NCI-H1417 treated with DMSO at 0.1 percent for 48 hours (cell line): ENCODE results near the gene NAA10.

Experiments
- DNase-seq: peaks from one replicate; lab custom pipeline; 2025; lab: John Stamatoyannopoulos, UW

The NAA10 gene

DNA sequence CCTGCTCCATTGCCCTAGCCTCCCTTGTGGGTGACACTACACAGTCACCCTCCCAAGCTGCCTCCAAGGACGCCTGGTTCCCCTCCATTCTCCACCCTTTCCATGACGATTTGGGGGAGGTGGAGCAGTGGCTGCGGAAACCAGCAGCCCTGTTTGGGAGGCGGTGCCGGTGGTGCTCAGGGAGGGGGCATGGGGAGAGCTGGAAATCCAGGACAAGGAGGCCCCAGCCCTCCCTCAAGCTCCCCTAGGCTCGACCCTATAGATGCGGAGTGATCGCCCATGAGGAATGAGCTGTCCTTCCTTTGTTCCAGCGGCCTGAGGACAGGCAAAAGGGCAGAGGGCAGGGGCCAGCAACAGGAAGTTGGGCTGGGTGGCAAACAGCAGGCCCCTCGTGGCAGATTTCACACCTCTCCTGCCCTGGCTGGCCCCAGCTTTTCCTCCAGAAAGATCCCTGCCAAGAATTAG, 13.2 kb upstream of the NAA10 start:
- no peak for DNase-seq

DNA sequence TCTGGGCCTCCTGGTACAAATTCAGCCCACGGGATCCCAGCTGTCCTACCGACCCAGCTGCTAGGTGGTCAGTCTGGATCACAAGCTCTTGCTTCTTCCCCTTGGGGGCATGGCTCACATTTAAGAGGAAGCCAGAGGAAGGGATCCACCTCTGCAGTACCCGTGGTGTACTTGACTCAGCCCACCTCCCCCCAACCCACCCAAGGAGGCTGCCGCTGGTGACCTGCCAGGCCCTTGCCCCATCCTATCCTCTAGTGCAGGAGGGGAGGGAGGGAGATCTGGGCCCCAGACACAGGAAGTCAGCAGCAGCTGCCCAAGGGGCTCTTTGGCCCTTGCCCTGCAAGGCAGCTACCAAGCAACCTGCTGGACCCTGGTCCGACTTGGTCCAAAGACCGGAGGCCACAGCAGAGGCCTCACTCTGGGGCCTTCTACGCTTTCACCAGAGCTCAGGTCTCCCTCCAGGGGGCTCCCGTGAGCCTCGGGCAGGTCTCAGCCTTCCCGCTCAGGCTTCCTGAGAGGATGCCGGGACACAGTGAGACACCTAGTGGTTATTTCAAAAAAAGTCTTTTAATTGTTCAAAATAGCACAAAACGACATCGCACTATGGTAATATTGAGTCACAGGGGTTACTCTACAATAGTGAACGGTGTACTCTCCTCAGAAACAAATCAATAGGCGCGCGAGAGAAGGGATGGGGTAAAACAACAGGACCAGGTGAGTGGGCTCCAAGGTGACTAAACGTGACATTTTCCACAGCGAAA, 12.4 kb upstream of the NAA10 start:
- peak; percentile 20 for DNase-seq

DNA sequence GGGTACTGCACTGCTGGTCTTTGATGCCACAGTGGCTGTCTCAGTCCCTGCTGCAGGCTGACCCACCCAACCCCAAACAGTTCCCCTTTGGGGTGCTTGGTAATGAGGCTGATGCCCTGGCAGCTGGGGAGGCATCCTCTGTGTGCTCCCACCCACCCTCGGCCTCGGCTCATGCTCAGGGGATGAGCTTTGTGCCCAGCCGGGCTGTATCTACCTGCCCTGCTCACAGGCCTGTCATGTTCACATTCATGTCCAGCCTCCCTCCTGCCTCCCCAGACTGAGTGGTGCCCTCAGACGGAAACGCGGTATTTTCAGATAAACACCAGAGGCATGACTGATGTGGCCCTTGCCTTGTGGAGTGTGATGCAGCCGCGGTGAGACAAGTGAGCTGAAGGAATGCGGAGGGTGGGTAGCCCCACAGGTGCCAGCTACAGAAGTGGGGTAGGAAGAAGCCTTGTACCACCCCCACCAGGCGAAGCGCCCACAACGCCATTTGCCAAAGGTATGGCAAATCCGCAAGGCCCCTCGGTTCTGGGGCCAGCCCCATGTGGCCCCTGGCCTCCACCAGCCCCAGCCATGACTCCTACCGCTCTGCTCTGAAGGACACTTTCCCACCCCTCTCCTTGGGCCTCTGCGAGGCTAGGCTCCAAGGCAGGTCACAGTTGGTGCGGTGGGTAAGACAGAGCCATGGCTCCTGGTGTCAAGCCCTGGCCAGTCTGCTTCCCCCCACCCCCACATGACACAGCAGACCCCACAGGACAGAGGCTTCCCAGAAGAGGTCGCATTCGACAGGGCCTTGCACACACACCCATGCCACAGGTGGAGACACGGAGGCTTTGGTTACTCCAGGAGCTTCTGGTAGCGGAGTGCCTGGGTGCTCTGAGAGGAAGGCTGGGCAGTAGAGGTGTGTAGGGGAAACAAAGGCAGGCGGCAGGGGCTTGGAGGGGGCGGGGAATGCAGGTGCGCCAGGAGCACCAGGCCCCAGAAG, 11.4 kb upstream of the NAA10 start:
- DNase-seq, result no peak

DNA sequence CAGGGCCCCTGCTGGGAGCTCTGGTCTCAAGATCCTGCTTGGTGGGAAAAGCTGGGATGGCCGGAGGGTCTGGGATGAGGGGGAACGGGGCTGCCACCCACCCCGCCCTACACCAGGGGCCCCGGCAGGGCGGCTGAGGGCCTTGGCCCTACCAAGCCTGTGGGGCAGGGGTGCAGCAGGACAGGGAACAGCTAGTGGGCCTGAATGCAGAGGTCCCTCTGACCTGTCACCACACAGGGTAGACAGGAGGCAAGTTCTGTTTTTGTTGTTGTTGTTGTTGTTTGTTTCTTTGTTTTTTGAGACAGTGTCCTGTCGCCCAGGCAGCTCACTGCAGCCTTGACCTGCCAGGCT, 9.9 kb upstream of the NAA10 start:
- no peak for DNase-seq

DNA sequence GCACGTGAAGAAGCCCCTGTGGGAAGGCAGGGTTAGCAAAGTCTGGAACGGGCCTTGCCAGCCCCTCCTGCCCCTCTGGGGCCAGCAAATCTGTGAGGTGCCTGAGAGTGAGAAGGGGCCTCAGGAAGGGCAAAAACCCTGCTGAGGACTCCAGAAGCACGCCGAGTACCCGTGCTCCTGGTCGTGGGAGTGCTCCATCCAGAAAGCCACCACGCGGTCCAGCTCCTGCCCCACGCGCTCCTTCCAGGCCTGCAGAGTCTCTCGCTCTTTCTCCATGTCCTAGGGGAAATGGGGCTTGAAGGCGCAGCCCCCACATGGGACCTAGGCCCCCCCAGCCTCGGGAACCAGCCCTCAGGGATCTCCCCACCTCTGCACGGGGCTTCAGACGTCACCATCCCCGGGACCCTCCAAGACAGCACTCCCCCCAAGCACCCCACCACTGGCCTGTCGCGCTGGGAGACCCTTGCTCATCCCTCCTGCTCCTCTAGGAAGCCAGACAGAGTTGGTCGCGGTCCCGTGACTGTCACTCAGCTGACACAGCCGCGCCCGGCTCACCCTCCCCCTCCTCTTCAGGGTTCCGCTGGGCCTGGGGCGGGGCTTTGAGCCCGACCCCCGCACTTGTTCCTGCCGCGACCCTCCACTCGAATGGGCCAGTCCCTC, 9.4 kb upstream of the NAA10 start, which contains the start of gene RENBP:
TSS of gene RENBP (minus strand) at position 504 of the 660 bp plus-strand sequence. CDS start at position 471, 33 bp downstream.
- DNase-seq, result no peak

DNA sequence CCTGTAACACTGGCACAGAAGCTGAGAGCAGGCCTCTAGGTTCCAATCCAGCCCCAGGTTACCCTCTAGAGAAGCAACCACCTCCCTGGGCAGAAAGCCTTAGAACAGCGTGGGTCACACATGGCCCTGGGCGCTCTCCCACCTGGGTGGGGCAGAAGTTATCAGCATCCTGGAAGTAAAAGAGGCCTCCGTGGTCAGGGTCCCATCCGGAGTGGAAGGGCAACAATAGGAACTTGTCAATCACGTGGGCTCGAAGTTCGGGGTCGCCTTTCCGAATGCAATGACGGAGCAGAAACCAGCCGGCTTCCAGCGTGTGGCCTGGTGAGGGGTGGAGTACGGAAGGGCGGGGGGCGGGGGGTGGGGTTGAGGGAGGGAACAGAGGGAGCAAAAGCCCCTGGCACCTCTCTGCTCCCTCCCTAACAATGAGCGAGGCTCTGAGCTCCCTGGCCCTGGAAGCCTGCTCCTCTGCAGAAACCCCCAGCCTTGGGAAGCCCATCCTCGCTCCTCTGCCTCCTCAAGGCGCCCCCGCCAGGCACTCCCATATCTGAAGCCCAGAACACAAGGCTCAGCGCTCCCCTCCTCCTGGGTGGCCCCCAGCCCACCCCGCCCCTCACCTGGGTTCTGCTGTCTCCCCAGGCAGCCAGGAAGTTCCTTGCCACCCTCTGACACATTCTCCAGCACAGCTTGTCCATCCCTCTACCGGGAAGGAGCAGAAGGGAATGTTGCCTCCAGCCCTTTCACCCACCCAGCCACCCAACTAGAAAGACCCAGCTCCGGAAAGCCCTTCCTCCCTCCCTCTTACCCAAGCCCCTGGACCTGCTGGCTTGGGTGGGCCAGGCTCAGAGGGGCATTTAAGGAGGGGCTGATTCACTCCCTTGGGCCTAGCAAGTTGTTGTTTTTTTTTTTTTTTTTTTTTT, 6.8 kb upstream of the NAA10 start:
- no peak for DNase-seq

DNA sequence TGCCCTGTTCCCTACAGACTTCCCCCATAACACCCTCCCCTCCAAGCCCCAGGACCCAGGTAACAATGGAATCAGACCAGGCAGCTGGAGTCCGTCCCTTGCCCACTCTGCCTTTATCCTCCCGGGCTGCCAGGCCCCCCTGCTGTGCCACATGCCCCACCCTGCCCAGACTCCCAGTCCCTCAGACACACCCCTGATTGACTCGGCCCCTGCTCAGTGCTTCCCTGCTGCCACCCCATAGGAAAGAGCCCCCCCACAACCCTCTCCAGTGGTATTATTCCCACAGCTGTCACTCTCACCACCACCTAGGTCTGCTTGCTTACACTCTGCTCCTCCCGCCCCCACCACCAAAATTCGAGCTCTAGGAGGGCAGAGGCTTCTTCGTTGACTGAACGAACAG, 4.7 kb upstream of the NAA10 start:
- no peak for DNase-seq

DNA sequence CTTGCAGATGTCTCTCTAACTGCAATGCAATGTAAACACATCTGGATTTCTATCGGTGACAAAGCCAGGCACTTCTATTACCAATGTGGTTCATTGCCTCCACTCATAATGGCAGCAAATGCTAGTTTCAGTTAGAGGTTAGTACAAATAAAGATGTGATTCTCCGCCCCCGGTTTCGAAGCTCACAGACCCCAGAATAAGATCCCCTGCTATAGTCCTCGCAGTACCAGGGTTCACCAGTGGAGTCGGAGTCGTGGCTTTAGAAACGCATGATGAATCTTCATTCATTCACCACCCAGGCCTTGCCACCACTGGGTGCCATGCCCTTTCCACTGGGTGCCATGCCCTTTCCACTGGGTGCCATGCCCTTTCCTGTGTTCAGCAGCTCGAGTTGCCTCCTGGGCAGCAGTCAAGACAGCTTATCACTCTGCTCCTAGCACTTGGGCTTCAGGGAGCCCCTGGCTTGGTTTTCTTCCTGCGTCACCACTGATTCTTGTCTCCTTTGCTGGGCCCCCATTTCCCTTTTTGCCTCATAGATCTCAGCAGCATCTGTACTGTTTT, 3.5 kb upstream of the NAA10 start:
- DNase-seq, result no peak

DNA sequence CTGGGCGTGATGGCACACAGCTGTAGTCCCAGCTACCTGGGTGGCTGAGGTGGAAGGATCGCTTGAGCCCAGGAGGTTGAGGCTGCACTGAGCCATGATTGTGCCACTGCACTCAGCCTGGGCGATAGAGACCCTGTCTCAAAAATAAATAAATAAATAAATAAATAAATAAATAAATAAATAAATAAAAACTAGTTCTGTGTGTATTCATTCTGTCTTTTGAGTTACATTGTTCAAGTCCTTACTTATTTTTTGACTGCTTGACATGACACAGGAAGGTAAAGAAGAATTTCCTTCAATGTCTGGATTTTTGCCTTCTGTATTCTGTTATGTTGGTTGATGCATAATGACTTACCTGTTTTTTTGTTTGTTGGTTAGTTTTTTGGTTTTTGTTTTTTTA, 2.2 kb upstream of the NAA10 start:
- DNase-seq, result no peak

DNA sequence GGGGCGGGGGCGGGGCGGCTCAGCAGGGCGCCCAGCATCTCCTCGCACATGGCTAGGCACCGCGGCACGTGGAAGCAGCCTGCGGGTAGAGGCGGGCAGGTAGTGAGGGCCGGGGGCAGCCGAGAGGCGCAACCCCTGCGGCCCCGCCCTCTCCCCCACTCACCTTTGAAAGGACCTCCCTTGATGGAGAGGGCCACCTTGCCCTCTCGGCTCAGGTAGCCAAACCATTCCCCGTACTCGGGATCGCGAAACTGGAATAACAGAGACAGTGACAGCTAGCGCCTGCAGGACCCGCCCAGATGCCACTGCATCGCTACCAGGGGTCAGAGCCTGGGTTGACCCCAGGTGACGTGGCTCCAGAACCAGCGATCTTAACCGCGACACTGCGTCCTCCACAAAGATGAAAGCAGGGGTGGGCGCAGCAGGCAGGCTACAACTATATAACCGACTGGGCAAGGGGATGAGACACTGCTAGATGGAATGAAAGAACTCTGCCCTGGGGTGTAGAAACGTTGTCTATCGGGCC, 552 bp upstream of the NAA10 start:
- no peak for DNase-seq

DNA sequence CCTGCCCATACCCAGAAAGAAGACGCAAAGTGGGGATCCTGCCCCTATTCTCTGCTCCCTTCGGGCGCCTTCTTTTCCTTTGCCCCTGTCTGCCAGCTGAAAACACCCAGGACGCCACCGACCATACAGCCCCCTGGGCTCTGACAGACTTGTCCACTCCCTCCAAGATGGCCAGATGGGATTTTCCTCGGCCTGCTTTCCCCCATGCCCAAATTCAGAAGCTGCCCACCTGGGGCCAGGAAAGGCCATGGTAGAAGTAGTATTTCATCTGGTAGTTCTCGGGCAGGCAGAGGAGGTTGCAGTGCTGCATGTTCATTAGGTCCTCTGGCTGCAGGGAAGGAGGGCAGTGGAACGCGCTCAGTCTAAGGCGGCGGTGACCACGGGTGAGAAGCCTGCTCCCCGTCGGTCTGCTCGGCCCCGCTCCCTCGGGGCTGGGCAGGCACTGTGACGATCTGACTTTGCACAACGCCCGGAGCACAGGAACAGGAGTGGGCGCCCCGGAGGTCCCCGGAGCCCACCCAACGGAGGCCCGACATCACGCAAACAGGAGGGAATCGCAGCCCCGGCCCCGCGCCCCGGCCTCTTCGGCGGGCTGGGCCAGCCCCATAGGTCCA, 582 bp downstream of the NAA10 start:
- DNase-seq, result no peak

DNA sequence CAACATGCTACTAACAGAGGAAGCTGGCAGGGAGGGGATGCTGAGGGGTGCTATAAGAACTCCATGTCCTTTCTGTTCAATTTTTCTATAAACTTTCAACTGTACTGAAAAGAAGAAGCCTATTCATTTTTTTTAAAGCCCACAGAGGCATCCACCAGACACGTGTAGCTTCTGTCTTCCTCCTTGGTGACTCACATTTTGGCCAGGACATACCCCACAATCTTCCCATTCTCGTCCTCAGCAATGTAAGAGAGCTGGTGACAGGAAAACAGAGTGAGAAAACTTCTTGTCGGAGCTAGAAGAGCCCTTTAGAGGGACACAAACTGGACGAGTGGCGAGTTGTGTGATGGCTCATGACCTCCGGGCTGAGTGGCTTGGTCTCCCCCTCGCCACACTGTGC, 1.1 kb downstream of the NAA10 start:
- no peak for DNase-seq

DNA sequence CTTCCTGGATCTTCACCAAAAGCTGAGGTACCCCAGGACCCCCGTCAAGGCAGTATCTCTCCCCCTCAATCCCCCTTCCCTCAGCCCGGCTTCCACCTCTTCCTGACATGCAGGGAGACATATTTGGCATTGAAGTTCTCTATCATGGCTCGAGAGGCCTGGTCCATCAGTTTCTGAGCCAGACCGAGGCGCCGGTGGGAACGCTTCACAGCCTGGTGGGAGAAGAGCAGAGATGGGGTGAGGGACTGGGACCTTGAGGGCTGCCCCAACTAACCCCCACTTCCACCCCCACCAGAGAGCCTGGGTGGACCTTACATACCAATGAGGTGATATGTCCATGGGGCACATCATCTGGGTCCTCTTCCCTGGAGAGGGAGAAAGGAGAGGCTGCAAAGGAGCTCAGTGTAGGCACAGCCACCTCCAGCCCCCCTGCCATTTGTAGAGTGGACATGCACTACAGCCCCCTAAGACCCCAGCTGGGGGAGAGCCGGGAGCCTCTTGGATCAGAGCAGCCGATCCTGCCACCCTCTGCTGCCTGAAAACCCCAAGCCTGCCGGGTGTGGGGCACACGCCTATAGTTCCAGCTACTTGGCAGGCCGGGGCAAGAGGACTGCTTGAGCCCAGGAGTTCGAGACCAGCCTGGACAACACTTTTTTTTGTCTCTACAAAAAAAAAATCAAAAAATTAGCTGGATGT, 2.5 kb downstream of the NAA10 start:
- DNase-seq, result no peak

DNA sequence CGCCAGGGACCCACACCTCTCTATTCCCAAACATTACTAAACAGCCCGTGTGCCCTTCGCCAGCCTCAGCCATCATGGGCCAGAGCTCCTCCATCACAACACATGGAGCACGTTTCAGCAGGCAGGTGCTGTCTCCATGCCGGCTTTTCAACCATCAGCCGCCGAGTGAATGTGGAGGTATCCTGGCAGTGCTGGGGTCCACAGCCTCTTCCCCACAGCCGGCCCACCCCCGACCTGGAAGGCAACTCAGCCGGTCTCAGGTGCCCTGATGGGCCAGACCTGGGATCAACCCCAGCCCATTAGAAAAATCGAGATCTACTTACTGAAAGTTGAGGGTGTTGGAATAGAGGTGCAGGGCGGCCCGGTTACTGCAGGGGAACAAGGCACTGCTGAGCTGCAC, 3.1 kb downstream of the NAA10 start:
- no peak for DNase-seq

DNA sequence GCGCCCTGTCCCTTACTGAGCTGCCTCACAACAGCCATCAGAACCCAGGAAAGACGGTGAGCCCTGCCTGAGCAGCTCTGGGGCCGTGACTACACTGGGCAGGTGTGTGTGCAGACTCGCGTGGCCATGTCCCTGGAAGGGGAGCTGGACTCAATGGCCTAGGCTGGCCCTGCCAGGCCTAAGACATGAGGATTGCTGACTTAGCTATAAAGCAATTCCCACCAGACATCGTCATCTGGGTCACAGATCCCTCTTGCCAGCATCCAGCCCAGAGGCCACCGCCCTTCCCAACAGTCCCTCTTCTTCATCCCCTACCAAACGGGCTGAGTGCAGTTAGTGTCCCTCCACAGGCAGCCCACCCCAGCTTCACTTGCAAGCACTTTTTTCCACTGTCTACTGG, 3.7 kb downstream of the NAA10 start:
- no peak for DNase-seq

DNA sequence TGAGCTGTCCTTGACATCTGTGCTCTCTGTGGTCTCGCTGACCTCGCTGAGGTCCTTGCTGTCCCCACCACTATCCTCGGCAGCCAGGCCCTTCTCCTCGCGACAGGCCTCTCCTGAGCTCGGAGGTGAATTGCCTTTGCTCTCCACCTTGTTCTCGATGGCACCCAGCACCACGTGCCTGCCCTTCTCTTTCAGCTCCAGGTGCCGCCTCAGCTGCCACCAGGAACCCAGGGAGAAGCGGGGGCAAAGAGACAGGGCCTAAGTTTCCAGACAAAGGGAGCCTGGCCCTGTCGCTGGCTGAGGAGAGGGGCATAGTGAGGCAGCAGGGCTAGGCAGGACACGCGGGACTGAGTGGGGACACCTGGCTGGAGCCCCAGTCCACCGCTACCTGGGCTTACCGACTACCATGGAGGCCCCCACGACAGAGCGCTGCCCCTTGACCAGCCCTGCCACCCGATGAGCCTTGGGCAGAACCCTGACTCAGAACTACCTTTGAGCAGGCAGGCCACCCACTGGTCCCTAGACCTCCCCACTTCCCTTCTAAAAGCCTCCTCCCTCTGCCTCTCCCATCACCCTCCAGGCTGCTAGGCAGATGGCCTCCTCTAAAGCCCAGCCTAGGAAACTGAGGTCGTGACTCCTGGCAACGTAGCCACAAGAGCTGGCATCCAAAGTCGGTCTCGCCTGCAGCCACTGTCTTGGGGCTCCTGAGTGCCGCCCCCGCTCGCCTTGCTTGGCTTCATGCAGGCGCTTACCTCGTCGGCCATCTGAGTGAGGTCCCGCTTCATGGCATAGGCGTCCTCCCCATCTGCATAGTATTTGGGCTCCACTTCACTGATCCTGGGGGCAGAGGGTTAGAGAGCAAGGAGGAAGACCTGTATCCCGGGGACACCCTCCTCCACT, 4.6 kb downstream of the NAA10 start:
- no peak for DNase-seq

DNA sequence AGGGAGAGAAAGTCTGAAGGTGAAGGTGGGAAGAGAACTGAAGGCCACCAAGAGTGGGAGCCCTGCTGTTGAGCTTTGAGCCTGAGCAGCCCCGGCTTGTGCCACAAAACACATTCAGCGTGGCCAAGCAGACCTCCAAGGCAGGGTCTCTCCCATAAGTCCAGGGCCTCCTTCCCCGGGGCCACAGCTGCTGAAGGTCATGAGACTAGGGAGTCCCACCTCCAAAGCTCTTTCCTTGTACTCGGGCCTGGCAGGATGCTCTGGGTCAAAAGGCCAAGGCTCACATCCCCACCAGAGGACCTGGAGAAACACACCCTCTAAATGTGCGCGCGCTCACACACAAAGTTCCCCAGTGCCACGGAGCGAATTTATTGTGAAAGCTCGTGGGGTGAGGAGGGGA, 5.3 kb downstream of the NAA10 start:
- DNase-seq, result no peak

DNA sequence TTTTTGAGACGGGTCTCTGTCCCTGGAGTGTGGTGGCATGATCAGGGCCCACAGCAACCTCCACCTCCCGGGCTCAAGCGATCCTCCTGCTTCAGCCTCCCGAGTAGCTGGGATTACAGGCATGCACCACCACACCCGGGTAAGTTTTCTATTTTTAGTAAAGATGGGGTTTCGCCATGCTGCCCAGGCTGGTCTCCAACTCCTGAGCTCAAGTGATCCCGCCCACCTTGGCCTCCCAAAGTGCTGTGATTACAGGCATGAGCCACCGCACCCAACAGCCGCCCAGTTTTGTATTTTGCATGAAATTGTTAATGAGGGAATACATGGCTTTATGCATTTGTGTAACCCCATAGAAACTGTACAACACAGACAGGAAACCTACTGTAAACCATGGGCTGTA, 6.0 kb downstream of the NAA10 start:
- DNase-seq, result no peak
